ENCODE results near the gene STX11.

The STX11 gene

GRCh38 chr6:144143106-144143505, 7.2 kb upstream of the STX11 start:
- DNase-seq (ENCODE audit: low read depth in 2 of 2) = no peak

GRCh38 chr6:144143878-144144277, 6.4 kb upstream of the STX11 start:
- no peak for DNase-seq (ENCODE audit: low read depth in 2 of 2)

- DNase-seq (ENCODE audit: low read depth in 2 of 2) = no peak
These were observed 5.3 kb upstream of the STX11 start for GRCh38 chr6:144144996-144145395.

GRCh38 chr6:144145541-144145940, 4.8 kb upstream of the STX11 start:
- no peak for DNase-seq (ENCODE audit: low read depth in 2 of 2)

GRCh38 chr6:144148886-144149285, 1.4 kb upstream of the STX11 start:
- DNase-seq (ENCODE audit: low read depth in 2 of 2) = no peak

GRCh38 chr6:144149558-144149893, 791 bp upstream of the STX11 start:
- DNase-seq (ENCODE audit: low read depth in 2 of 2) = no peak

GRCh38 chr6:144150710-144151657, 667 bp downstream of the STX11 start:
- DNase-seq (ENCODE audit: low read depth in 2 of 2) = peak; percentile 20 to 30

GRCh38 chr6:144152334-144152900, 2.1 kb downstream of the STX11 start:
- no peak for DNase-seq (ENCODE audit: low read depth in 2 of 2)

GRCh38 chr6:144153260-144153659, 2.9 kb downstream of the STX11 start:
- DNase-seq (ENCODE audit: low read depth in 2 of 2) = no peak

- DNase-seq (ENCODE audit: low read depth in 2 of 2) = no peak
These were observed 3.7 kb downstream of the STX11 start for GRCh38 chr6:144153971-144154370.

GRCh38 chr6:144155529-144155928, 5.2 kb downstream of the STX11 start:
- DNase-seq (ENCODE audit: low read depth in 2 of 2) = no peak

- DNase-seq (ENCODE audit: low read depth in 2 of 2) = no peak
These were observed 6.0 kb downstream of the STX11 start for GRCh38 chr6:144156338-144156737.

- DNase-seq (ENCODE audit: low read depth in 2 of 2) = no peak
These were observed 6.7 kb downstream of the STX11 start for GRCh38 chr6:144156991-144157390.

GRCh38 chr6:144158133-144158532, 7.8 kb downstream of the STX11 start:
- no peak for DNase-seq (ENCODE audit: low read depth in 2 of 2)

- DNase-seq (ENCODE audit: low read depth in 2 of 2) = no peak
These were observed 8.9 kb downstream of the STX11 start for GRCh38 chr6:144159223-144159622.

- no peak for DNase-seq (ENCODE audit: low read depth in 2 of 2)
These were observed 9.4 kb downstream of the STX11 start for GRCh38 chr6:144159742-144160141.

GRCh38 chr6:144160431-144161005, 10.2 kb downstream of the STX11 start:
- no peak for DNase-seq (ENCODE audit: low read depth in 2 of 2)

- no peak for DNase-seq (ENCODE audit: low read depth in 2 of 2)
These were observed 11.7 kb downstream of the STX11 start for GRCh38 chr6:144161975-144162374.

- no peak for DNase-seq (ENCODE audit: low read depth in 2 of 2)
These were observed 12.7 kb downstream of the STX11 start for GRCh38 chr6:144162977-144163376.

GRCh38 chr6:144165784-144166183, 15.5 kb downstream of the STX11 start:
- no peak for DNase-seq (ENCODE audit: low read depth in 2 of 2)

GRCh38 chr6:144170044-144170443, 19.7 kb downstream of the STX11 start:
- DNase-seq (ENCODE audit: low read depth in 2 of 2) = no peak

GRCh38 chr6:144171406-144171805, 21.1 kb downstream of the STX11 start:
- no peak for DNase-seq (ENCODE audit: low read depth in 2 of 2)

GRCh38 chr6:144174006-144174405, 23.7 kb downstream of the STX11 start:
- no peak for DNase-seq (ENCODE audit: low read depth in 2 of 2)
